ENCODE results near the gene NR4A3.

Gene NR4A3

GRCh38 chr9:99878651-99879050 lies 57.0 kb downstream of the NR4A3 start:
- peak; percentile 38 for DNase-seq (ENCODE audit: low spot score)

- DNase-seq (ENCODE audit: low spot score) = no peak
These were observed 60.1 kb downstream of the NR4A3 start for GRCh38 chr9:99881769-99882168.

- DNase-seq (ENCODE audit: low spot score) = no peak
These were observed 64.1 kb downstream of the NR4A3 start for GRCh38 chr9:99885747-99886146.

DNA sequence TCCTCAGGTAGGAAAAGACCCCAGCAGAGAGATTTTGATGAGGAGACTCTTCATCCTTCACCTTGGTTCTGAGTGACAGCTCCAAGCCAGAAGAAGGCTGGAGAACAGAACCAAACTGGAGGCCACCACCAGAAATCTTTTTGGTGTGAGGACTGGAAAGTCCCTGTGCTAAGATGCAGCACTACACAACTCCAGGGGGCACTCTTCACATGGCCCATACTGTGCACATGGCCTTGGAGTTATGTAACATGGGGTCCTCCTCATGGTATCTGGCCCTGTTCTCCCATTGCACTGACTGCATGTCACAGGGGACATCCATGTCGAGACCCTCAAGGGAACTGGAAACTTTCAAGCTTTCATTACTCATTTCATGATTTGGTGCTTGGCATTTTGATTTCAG lies 67.4 kb downstream of the NR4A3 start:
- no peak for DNase-seq (ENCODE audit: low spot score)

GRCh38 chr9:99894826-99895225 lies 73.1 kb downstream of the NR4A3 start:
- no peak for DNase-seq (ENCODE audit: low spot score)

- no peak for DNase-seq (ENCODE audit: low spot score)
These were observed 73.8 kb downstream of the NR4A3 start for GRCh38 chr9:99895510-99895909.

DNA sequence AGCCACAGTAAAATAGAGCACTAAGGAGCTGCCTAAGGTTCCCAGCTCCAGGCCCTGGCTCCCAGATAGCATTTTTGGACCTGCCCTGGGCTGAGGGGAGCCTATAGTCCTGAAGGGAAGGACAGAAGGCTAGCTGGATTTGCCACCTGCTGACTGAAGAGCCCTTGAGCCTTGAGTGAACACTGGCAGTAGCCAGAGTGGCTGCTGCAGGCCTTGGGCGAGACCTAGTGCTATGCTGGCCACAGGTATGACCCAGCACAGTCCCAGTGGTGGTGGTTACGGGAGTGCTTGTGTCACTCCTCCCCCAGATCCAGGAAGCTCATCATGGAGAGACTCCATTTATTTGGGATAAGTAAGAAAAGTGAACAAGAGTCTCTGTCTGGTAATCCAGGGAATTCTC lies 74.4 kb downstream of the NR4A3 start:
- no peak for DNase-seq (ENCODE audit: low spot score)

DNA sequence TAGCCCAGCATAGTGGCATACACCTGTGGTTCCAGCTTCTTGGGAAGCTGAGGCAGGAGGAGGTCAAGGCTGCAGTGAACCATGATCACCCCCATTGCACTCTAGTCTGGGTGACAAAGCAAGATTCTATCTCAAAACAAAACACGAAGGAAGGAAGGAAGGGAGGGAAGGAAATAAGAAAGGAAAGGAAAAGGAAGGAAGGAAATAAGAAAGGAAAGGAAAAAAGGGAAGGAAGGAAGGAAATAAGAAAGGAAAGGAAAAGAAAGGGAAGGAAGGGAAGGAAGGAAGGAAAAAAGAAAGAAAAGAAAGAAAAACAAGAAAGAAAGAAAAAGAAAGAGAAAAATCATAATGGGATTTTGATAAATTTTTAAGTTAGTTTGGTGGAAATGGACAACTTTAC lies 81.7 kb downstream of the NR4A3 start:
- DNase-seq (ENCODE audit: low spot score) = no peak

- DNase-seq (ENCODE audit: low spot score) = no peak
These were observed 84.2 kb downstream of the NR4A3 start for GRCh38 chr9:99905833-99906402.

DNA sequence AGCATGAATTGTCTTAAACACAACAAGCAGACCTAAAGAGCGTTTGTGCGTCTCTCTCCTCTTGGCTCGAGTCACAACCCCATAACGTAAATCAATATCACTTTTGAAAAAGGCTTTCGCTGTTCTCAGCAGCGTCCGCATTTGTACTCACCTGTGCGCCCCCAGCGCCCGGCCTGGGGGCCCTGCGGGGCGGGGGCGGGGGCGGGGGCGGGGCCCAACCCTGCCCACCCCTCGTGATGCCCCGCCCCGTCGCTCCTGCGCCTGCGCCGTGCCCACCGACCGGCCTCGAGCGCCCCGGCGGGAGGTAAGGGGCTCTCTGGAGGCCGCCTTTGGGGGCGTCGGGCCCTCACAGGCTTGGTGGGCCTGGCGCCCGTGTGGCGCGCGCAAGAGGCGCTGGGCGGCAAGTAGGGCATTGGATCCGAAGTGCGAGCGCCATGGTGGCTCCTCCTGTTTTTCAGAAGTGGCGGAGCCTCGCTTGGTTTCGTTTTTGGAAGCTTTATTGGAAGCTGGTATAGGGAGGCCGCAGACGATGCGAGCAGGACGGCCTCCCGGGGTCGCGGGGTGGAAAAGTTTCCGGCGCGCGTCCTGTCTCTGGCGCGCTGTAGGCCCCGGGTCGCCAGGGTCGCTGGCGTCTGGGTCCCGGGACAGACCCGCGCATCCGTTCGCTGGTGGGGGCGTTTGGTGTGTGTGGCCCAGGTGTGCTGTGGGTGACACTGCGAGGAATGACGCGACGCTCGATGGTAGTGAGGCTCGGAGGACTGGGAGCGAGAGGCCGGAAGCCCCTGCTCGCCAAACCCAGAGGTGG lies 84.9 kb downstream of the NR4A3 start, which contains the start of gene STX17:
TSS of gene STX17 (plus strand) at position 252 of the 805 bp plus-strand sequence. CDS start 8,586 bp downstream, outside the sequence.
- DNase-seq (ENCODE audit: low spot score) = peak; percentile 93

DNA sequence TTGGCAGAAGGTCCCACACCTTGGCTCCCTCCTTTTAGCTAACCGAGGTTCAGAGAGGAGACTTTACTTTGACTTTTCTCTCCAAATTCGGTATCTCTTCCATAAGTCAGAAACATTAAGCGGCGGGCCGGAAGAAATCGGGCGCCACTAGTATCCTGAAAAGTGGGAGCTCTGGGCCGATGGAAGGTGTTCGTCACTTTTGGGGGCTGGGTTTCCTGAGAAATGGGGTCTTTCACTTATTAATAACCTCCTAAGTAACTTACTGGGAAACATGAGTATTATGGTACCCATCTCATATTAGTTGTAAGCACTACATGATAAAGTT lies 85.5 kb downstream of the NR4A3 start:
- DNase-seq (ENCODE audit: low spot score) = no peak

DNA sequence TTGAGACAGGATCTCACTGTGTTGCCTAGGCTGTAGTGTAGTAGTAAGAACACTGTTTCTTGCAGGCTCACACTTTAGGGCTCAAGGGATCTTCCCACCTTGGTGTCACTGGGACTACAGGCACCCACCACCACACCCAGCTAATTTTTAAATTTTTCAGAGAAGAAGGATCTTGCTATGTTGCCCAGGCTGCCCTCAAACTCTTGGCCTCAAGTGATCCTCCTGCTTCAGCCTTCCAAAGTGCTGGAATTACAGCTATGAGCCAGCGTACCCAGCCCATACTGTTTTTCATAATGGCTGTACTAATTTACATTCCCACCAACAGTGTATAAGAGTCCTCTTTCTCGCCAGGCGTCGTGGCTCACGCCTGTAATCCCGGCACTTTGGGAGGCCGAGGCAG lies 89.9 kb downstream of the NR4A3 start:
- DNase-seq (ENCODE audit: low spot score) = no peak
